ACHN (cell line): ENCODE data around the gene PBX2.

Experiments
- DNase-seq: peaks from one replicate; pipeline ENCODE4 v3.0.0-alpha.2; 2015
- in situ Hi-C: cut with HindIII; loops from 2 replicates; pipeline ENCODE4 v1.10.0; 2017; ENCODE audit warnings: low sequenced_read_pairs, low pct_ligation_motif_present, low pct_unique_long_range_greater_than_20kb

PBX2 gene

DNA sequence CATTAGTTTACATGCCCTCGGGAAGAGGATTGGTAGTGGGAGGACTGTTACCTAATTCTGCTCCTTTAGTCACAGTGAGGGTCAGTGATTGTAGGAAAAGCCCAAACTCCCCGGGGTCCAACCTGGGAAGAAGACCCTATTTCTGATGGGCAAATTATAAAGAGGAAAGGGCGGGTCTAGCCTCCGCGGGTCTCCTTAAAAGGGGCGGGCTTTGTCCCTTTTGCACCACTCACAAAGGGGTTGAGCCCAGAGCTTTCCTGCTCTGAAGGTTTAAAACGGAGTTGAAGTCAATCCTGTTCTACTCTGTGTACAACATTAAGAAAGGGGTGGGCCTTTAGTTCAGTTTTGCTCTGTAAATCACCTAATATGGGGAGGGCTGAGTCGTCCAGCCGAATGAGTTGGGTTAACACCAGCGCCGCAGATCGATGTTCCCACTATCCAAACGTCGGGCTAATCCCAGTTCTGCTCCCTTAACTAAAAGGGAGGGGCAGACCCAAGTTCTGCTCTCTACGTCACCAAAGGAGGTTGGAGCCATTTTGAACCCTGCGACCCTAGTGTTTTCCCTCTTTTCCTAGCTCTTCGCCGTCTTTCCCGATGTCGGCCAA, 12.7 kb downstream of the PBX2 start:
- DNase-seq: peak; percentile 67
- in situ Hi-C loops: no loop called here

DNA sequence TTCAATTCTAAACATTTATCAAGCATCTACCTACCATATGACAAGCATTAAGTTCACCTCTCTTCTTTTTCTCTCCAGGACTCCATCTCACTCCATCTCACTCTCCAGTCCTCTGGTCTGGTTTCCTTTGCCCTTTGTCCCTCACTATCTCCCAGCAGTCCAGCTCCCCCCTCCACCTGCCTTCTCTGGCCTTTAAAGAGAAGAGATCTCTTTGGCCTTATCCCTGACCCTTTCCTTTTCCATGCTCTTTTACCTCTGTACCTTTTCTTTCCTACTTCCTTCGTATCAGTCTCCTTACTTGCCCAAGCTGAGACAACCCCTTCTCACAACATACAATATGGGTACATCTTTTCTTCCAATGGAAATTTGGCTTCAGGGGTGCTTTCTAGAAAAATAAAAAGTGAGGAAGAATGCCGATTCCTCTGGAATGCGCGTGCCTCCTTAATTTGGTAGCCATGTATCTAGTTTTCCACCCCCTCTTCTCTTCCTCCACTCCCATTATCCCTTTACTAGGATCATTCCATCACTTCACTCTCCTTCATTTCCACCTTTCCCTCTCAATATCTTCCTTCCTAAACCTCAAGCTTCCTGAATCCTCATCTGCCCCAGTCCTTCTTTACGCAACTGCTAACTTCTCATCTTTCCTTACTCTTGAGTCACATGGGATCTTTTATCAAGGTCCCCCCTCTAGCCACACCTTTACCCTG, 13.4 kb downstream of the PBX2 start:
- in situ Hi-C loops: no loop called here
- peak; percentile 42 for DNase-seq

DNA sequence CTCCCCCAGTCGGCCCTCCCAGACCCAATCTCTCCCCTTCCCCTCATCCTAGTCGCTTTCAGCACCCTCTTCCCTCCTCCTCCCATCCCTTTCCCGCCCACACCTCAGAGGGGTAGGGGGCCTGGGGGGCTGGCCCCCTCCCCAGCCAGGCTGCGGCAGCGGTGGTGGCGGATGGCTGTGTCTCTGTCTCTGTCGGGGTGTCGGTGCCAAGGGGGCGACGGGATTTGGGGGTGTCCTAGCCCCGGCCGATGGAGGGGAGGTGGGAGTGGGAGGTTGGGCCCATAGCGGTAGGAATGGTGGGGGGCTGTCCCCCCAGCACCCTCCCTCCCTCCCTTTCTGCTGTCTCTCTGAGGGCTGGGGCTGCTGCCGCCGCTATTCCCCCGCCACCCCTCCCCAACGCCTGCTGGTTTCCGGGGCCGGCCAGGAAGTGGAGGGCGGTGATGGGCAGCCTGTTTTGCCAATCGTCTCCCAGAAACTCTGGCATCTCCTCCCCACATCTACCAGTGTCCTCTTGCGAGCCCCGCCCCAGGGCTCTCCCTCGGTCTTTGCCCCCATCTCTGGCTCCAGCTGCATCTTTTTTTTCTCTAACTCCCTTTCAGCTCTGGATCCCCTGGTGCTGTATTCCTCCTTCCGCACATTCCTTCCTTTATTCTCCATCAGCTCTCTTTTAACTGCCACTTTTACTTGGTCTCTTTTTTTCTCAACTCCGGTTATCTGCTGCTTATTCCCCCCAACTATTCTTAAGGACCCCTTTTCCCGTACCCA, 14.1 kb downstream of the PBX2 start, which contains the start of gene AGPAT1:
TSS of gene AGPAT1 (minus strand) at position 374 of the 765 bp plus-strand sequence. CDS start 4,588 bp downstream, outside the sequence.
- in situ Hi-C loops: no loop called here
- DNase-seq: peak; percentile 91

DNA sequence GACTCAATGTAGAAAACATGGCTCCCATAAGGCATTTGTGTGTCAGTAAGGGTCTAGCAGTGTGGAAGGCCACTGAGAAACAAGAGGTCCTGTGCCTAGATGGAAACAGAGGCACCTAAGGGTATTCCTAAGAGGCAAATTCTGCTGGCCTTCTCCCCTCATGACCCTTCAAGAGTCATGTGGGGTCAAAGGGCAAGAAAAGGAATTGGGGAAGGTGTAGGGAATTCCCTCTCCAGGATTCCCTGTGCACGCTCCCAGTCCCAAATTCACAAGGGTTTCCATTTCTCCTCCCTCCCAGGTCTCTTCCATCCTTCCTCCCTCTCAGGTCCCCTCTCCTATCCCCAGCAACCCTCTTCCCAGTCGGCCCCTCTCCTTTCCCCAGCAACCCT, 14.7 kb downstream of the PBX2 start:
- in situ Hi-C loops: no loop called here
- no peak for DNase-seq

DNA sequence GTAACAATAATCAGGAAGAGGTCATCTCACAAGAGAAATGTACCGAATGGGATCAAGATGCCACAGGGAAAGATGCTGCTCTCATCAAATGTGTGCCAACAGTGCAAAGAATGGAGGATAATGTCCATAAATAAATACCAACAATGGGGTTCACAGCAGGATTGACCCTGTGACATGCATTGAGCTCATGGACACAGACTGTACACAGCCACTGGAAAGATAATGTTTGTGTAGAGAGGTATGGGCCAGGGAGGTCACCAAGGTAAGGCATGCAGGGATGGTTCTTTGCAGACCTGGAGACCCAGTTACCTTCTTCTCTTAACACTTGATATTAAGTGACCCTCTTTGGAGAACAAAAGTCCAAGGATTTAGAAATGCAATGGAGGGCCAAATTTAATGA, 15.6 kb downstream of the PBX2 start:
- DNase-seq: no peak
- in situ Hi-C loops: no loop called here

DNA sequence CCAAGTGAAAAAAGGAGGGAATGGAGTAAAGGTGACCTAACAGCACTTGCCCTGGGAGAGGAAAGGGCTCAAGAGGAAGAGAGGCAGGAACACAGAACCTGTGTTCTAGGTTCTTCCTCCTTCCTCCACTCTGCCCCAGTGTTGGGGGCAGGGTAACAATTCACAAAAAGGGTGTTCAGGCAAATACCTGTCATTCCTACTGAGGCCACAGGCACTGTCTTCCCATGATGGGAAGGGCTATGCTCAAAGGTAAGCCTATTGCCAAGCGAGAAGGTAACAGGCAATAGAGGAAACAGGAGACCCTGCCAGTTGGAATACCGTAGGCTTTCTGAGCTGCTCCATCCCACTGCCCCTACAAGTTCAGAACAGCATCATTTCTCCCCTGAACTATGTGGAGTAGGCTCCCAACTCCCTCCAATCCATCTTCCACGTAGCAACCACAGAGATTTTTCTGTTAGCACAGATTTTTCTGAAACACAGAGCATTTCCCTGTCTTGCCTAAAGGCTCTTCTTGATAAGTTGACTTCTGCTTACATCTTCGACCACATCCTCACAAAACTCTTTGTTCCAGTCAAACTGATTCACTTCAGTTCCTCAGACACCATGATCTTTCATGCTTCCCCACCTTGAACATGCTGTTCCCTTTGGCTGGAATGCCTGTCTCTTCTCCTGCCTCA, 16.8 kb downstream of the PBX2 start:
- in situ Hi-C loops: no loop called here
- DNase-seq: no peak

DNA sequence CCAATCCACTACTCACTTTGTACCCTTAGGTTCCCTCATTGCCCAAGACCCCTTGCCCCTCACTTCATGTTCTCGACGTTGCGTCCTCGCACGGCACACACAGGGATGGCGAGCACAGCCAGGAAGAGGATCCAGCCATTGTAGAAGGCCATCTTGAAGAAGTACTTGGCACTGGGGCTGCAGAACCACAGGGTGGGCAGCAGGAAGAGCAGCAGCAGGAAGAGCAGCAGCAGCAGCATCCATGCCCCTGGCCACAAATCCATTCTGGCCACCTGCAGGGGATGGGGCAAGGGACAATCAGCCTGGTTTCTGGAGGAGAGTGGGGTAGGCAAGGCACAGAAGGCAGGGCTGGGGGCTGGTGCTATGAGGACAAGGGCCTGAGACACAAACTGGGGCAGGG, 18.8 kb downstream of the PBX2 start:
- in situ Hi-C loops: no loop called here
- no peak for DNase-seq

DNA sequence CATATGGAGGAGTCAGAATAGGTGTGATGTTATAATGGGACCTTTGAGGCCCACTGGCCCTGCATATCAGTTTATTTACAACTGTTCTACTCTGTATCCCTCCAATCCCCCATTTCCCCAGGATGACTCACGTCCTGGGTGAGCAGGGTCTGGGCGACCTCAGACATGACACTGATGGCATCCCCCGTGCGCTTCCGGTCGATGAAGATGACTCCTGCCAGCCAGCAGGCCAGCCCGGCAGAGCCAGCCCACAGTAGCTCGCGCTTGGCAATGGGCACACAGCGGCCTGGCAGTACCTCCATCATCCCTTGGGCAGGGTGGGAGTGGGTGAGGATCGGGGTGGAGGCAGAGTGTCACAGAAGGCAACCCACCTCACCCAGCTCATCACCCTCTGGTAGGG, 19.7 kb downstream of the PBX2 start:
- DNase-seq: no peak
- in situ Hi-C loops: no loop called here

DNA sequence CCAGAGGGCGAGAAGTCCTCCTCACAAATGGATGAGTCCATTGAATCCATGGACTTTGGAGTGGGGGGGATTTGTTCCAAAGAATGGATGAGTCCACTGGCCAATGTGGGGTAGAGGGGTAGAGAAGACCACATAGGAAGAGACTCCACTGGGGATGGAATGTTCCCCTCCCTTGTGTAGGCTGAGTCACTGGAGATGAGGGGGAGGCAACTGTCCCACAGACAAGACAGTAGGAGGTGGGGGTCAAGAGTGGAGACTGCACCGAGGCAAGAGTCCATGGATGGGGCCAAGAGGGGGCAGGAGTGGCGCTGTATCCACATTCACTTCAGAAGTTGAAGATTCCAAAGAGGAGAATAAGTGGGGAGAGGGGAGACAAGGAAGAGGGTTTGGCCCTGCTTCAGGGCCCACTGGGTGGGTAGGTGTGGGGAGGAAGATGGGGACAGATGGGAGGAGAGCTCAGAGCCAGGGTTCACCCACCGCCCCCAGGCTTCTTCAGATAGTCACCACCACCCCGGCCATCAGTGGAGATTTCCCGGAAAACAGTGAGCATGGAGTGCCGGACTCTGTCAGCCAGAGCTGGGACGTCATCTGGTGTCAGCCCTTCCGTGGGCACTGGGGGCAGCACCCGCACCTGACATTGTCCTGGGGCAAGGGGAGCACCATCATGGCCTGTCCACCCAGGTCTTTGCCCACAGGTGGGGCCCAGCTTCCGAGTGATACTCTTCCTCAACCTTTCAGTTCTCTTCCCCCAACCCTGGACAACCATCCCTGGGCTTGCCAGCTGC, 21.0 kb downstream of the PBX2 start:
- DNase-seq: no peak
- in situ Hi-C loops: no loop called here

DNA sequence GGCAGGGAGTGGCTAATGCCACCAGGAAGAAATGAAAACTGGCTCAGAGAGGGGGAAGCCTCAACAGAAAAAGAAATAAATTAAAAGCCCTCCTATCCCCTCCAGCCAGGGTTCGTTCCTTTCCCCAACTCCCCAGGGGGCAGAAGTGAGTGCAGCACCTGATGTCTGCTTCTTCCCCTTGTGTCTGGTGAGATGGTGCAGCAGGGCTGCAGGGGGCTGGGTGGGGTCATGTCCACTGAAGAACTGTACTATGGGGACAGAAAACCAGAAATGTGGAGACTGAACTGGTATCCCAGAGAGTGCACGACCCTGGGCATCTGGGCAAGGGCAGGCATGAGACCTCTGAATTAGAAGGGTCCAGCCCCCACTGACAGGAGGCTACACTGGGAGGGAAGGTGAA, 21.7 kb downstream of the PBX2 start:
- DNase-seq: no peak
- in situ Hi-C loops: no loop called here

DNA sequence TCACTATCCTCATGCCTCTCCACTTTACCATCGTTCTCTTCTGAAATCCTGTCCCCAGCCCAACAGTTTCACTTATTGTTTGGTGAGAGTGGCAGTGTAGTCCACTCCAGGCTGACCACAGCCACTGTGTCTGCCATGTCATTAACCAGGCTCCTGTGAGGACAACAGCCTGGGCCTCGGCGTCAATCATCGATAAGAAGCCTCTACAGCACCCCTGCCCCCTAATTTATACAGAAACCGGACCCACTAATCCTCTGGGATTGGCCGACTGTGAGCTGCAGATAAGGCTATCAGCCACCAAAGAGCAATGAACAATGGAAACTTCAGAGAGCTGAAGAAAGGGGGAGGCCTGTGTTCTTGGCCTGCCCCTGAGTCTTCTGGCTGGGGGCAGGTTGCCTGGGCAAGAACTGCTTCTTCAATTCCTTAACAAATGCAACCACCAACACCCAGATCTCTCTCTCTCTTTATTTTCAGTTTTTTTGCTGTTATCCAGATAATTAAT, 22.2 kb downstream of the PBX2 start:
- in situ Hi-C loops: no loop called here
- DNase-seq: no peak

DNA sequence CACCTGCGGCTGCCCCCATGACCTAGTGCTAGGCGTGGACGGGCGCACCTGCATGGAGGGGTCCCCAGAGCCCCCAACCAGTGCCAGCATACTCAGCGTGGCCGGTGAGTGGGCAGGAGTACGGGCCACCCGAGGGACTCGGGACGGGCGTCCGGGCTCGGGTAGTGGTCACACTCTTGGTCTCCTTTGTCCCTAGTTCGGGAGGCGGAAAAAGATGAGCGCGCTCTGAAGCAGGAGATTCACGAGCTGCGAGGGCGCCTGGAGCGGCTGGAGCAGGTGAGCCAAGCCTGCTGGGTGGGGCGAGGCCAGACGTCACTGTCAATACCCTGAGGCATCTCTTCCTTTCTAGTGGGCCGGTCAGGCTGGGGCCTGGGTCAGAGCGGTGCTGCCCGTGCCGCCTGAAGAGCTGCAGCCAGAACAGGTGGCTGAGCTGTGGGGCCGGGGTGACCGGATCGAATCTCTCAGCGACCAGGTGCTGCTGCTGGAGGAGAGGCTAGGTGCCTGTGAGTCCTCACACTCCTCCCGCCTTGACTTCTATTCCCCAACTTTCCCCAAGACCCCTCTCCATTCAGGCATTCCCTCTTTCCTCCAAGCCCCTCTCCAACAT, 22.7 kb downstream of the PBX2 start:
- in situ Hi-C loops: no loop called here
- no peak for DNase-seq

DNA sequence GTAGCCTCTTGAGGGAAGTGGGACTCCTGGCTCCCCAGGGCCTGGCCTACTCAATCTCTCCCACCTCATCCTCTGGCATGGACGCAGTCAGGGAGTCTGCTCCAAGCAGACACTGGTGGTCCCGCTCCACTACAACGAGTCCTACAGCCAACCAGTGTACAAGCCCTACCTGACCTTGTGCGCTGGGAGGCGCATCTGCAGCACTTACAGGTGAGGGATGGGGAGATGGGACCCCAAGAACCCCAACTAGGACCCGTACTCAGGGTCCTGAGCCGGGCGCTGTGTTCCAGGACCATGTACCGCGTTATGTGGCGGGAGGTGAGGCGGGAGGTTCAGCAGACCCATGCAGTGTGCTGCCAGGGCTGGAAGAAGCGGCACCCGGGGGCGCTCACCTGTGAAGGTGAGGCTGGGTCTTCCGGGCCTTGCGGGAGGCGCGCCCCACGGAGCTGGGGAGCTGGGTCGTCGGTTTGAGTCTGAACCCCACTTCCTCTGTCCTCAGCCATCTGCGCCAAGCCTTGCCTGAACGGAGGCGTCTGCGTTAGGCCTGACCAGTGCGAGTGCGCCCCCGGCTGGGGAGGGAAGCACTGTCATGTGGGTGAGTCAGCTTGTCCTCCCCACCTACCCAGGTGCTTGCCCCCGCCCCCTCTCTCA, 23.5 kb downstream of the PBX2 start:
- in situ Hi-C loops: no loop called here
- DNase-seq: no peak

DNA sequence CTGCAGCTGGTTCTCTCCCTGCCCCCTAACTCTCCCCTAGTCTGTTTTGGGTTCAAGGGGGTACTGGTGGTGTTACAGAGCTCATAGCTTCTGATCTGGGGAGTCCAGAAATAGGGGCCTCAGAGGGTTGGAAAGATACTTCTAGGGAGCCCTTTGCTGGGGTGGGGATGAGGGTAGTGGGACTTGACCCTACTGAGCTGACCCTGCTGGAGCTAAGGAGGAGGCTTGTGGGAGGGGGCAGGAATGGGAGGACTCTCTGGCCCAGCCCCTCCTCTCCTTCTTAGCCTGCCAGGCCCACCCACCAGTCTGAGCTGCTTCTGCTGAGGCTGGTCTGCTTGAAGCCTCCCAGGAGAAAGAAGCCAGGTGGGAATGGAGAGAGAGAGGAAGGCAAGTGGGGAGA, 25.7 kb downstream of the PBX2 start, which contains the start of gene EGFL8:
TSS of gene EGFL8 (plus strand) at position 301 of the 400 bp plus-strand sequence. CDS start 1,571 bp downstream, outside the sequence.
- in situ Hi-C loops: no loop called here

DNA sequence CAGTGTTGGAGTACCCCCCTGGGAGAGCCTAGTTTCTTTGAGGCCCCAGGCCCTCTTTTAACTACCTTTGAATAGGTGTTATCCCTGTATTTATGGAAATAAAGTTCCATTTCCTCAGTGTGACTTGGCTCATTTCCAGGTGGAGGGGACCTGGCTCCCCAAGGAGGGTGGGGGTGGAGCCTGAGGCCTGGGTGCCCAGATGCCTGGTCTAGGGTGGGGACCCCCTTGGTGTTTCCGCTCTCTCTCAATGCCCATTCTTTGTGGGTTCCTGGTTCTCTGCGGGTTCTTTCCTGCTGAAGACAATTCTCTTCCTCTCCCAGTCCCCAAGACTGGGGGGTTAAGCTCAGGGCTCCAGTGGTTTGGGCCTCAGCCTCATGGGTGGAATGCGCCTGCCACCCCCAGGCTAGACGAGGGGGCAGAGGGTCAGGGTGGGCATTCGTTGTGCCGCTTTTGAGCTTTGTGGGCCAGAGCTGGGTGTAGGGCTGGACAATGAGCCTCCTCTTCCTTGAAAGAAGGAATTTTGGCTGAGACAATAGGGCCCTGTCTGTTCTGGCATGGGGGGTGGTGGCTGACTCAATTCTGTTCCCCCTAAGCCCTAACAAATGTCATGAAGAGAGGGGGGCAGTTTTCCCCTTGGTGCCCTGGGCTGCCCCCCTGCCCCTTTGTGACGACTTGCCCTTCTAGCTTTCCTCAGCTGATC, 26.3 kb downstream of the PBX2 start:
- no peak for DNase-seq
- in situ Hi-C loops: no loop called here

More for the DNA sequence above, 25.7 kb downstream of the PBX2 start, which contains the start of gene EGFL8:
- no peak for DNase-seq

DNA sequence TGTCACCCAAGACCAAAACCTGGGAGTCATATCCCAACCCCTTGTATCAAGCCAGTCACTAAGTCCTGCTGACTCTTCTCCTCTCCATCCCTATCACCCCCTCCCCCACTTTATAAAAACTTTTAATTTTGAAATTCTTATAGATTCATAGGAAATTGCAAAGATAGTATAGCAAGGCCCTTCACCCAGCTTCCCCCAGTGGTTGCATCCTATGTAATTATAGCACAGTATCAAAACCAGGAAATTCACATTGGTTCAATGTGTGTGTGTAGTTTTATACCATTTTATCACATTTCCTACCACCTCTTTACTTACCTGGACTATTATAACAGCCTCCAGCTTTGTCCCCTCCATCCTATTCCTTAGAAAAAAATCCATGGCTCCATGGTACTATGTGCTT, 31.9 kb downstream of the PBX2 start:
- DNase-seq: no peak
- in situ Hi-C loops: no loop called here

DNA sequence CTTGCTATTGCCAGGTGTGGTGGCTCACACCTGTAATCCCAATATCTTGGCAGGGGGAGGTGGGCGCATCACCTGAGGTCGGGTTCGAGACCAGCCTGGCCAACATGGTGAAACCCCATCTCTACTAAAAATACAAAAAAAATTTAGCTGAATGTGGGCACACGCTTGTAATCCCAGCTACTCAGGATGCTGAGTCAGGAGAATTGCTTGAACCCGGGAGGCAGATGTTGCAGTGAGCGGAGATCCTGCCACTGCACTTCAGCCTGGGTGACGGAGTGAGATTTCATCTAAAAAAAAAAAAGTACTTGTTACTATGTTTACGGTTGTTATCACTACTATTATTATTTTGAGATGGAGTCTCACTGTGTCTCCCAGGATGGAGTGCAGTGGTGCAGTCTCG, 33.1 kb downstream of the PBX2 start:
- in situ Hi-C loops: no loop called here

More for the DNA sequence above, 33.1 kb downstream of the PBX2 start:
- no peak for DNase-seq
